PFSK-1 (cell line): Measurements from ENCODE around the gene KAZN.

Experiments used
- POLR2AphosphoS5 ChIP-seq: IDR thresholded peaks from 2 replicates; pipeline ENCODE4 v1.6.1; 2012; ENCODE audit warnings: low read depth, mild to moderate bottlenecking, control low read depth, low read length, moderate library complexity
- REST ChIP-seq, 2 experiments: IDR thresholded peaks; 2 replicates each; pipeline versions ENCODE4 v1.6.1 to v1.8.0; 2011 to 2012; ENCODE audit warnings: low read depth in 2 of 2, low read length in 2 of 2, control low read depth in 1 of 2, inconsistent platforms in 1 of 2, mild to moderate bottlenecking in 1 of 2, moderate library complexity in 1 of 2; ENCODE audit not compliant: insufficient read depth in 1 of 2

GRCh38 chr1:14896381-14897079 lies 298.0 kb downstream of the KAZN start:
- no peak for TF ChIP-seq POLR2AphosphoS5
- TF ChIP-seq REST (IDR thresholded peaks at IDR 0.05; ENCODE audit: insufficient read depth in 1 of 2, low read depth in 2 of 2, low read length in 2 of 2): no peak
